Measurements from ENCODE around the gene POLR3A.

Gene POLR3A

GRCh38 chr10:78047314-78047891 lies 18.1 kb upstream of the POLR3A start:
- peak; percentile 54 to 74 for DNase-seq (ENCODE audit: extremely low read depth in 1 of 2, low read depth in 1 of 2)

- DNase-seq (ENCODE audit: extremely low read depth in 1 of 2, low read depth in 1 of 2): no peak
Measured at GRCh38 chr10:78046711-78047269, 17.5 kb upstream of the POLR3A start.

DNA sequence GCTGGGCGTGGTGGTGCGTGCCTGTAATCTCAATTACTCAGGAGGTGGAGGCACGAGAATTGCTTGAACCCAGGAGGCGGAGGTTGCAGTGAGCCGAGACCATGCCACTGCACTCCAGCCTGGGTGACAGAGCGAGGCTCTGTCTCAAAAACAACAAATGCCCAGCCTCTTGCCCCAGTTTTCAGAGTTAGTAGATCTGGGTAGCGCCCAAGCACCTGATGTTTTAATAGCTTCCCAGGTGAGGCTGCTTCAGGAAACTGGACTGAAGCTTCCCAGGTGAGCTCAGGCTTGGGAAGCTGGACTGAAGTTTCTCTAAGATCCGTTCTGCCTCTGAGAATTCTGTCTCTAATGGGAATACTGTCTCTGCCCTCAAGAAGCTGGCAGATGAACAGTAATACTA lies 16.5 kb upstream of the POLR3A start:
- DNase-seq (ENCODE audit: extremely low read depth in 1 of 2, low read depth in 1 of 2): no peak

- DNase-seq (ENCODE audit: extremely low read depth in 1 of 2, low read depth in 1 of 2): no peak
Measured at GRCh38 chr10:78045237-78045636, 15.9 kb upstream of the POLR3A start.

DNA sequence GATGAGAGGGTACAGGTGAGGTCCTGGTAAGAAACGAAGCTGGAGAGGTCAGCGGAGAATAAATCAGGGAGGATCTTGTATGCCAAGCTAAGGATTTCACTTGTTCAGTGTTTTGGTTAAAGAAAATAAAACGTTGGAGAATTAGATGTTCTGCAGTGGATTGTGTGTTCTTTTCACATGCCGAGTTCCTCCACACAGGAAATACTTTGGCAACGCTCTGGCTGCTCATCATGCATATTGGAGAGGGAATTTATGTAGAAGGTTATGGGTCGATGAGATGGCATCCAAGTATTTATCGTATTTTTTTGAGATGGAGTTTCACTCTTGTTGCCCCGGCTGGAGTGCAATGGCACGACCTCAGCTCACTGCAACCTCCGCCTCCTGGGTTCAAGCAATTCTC lies 15.4 kb upstream of the POLR3A start:
- DNase-seq (ENCODE audit: extremely low read depth in 1 of 2, low read depth in 1 of 2): no peak

GRCh38 chr10:78044179-78044578 lies 14.9 kb upstream of the POLR3A start:
- DNase-seq (ENCODE audit: extremely low read depth in 1 of 2, low read depth in 1 of 2): no peak

GRCh38 chr10:78042752-78043104 lies 13.4 kb upstream of the POLR3A start:
- no peak for DNase-seq (ENCODE audit: extremely low read depth in 1 of 2, low read depth in 1 of 2)

- DNase-seq (ENCODE audit: extremely low read depth in 1 of 2, low read depth in 1 of 2): no peak
Measured at GRCh38 chr10:78042058-78042751, 12.9 kb upstream of the POLR3A start.

- DNase-seq (ENCODE audit: extremely low read depth in 1 of 2, low read depth in 1 of 2): no peak
Measured at GRCh38 chr10:78041170-78042057, 12.1 kb upstream of the POLR3A start.

- DNase-seq (ENCODE audit: extremely low read depth in 1 of 2, low read depth in 1 of 2): no peak
Measured at GRCh38 chr10:78039743-78040142, 10.4 kb upstream of the POLR3A start.

DNA sequence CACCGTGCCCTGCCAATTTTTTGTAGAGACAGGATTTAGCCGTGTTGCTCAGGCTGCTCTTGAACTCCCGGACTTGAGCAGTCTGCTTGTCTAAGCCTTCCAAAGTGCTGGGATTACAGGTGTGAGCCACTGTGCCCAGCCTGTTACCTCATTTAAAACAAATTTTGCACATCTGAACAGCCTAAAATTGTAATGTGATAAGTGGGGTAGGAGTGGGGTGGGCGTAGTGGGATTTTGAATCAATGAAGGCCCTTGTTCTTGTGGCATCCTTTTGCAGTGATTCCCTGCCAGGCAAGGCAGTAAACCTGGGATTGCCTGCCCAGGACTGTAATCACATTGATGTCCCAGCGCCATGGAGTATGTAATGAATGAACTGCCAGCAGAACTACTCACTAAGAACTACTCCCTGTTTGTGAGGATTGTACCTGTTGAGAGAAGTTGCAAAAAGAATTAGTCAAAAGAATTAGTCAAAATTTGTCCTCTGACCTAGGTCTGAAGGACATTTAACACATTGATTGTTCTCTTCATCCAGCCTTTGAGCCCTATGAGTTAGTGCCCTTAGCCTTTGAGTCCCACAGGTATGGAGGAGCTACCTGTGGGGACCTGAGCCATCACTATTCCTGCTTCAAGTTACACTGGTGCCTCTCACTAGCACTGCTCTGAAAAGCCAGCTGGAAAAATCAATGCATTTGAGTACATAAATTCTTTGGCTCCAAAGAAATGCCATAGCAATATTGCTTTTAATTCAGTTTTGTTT lies 9.7 kb upstream of the POLR3A start:
- no peak for DNase-seq (ENCODE audit: extremely low read depth in 1 of 2, low read depth in 1 of 2)

DNA sequence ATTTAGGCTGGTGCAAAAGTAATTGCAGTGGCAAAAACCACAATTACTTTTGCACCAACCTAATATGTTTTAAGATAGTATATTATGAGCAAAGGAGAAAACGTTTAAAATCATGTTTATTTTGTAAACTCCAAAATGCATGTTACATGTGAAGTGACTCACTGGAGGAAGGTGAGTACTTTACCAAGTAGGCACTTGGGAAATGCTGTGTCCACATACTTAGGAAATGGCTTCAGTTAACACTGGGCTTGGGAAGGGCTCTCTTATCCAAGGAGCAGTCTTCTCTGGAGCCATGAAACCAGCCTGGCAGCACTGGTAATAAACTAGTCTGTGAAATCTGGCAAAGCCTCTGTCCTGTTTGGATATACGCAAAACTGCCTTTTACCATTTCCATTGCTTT lies 8.8 kb upstream of the POLR3A start:
- DNase-seq (ENCODE audit: extremely low read depth in 1 of 2, low read depth in 1 of 2): no peak

GRCh38 chr10:78035933-78036583 lies 6.7 kb upstream of the POLR3A start:
- no peak for DNase-seq (ENCODE audit: extremely low read depth in 1 of 2, low read depth in 1 of 2)

GRCh38 chr10:78035437-78035836 lies 6.1 kb upstream of the POLR3A start:
- DNase-seq (ENCODE audit: extremely low read depth in 1 of 2, low read depth in 1 of 2): no peak

DNA sequence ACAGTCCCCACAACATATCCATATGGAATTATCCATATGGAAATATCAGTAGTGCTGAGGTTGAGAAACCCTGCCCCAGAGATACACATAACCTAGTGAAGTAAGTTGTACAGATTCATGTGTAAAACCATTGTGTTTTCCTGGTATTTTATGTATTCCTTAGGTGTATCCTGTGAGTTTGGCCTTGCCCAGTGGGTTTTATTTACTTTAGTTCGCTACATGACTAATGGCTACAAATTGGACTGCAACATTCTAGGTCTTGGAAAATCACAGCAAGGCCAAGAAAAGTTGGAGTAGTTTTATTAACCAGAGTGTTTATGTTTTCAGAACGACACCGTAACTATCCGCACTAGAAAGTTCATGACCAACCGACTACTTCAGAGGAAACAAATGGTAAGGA lies 5.7 kb upstream of the POLR3A start:
- DNase-seq (ENCODE audit: extremely low read depth in 1 of 2, low read depth in 1 of 2): no peak

- peak; percentile 86 to 88 for DNase-seq (ENCODE audit: extremely low read depth in 1 of 2, low read depth in 1 of 2)
Measured at GRCh38 chr10:78033637-78034470, 4.5 kb upstream of the POLR3A start, which contains the start of gene RPS24. RPS24 (plus strand) TSS chr10:78033863; CDS start chr10:78033902, 39 bp downstream.

- no peak for DNase-seq (ENCODE audit: extremely low read depth in 1 of 2, low read depth in 1 of 2)
Measured at GRCh38 chr10:78033387-78033636, 4.0 kb upstream of the POLR3A start.

DNA sequence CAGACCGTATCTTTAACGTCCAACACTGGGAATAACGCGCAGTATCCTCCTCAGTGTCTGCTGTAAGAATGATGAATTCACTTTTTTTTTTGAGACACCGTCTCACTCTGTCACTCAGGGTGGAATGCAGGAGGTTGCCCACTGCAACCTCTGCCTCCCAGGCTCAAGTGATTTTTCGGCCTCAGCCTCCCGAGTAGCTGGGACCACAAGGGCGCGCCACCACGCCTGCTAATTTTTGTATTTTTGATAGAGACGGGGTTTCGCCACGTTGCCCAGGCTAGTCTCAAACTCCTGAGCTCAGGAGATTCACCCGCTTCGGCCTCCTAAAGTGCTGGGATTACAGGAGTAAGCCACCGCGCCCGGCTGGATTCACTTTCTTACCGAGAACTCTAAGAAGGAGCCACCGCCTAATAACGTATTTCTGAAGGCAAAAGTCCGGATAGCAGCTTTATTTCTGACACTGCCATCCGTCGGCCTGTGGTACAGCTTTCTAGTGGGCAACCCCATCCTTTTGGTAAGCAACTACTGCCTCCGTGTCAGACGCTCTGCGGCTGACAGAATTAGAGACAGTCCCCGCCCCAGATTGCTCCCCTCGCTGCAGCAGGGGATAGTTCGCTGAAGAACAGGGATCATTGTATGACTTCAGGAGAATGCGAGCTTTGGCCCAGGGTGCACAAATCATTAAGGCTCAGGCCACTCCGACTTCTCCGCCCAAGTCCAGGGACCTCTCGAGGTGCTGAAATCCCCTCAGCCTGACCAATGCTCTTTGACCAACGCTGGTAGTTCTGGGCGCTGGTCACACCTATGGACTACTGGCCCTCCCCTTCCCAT lies 662 bp downstream of the POLR3A start:
- peak in 1 of 2 donors; percentile 7 for DNase-seq (ENCODE audit: extremely low read depth in 1 of 2, low read depth in 1 of 2)

All from activated CD8-positive, alpha-beta memory T cell treated with anti-CD3 and anti-CD28 coated beads for 1 hour (primary cell).